ENCODE measurements around the gene ASPRV1.
"Not testable (repeated sequence)": the region's sequence is repeated elsewhere in the genome, so short reads cannot be mapped to it uniquely, and the experiment has no call there.

Gene ASPRV1

GRCh38 chr2:70002241-70002899 lies 40.9 kb upstream of the ASPRV1 start:
- Histone ChIP-seq H3K4me3 (ENCODE audit: low read length in 2 of 2) (no peak overlapping the region), H3K9ac (ENCODE audit: low read depth in 1 of 2, low read length in 2 of 2) (no peak overlapping the region), H3K4me1 (ENCODE audit: control insufficient read depth in 2 of 2, insufficient read depth in 2 of 2, low read length in 2 of 2) (peaks cover 0 to 4% of the 10 kb centered on the region in 2 donors), H3K27me3 (ENCODE audit: control insufficient read depth in 2 of 2, insufficient read depth in 2 of 2, low read length in 2 of 2) (no peaks in the 10 kb centered on the region), H3K36me3 (ENCODE audit: control insufficient read depth in 2 of 2, insufficient read depth in 2 of 2, low read length in 2 of 2) (no peaks in the 10 kb centered on the region), H3K9me3 (ENCODE audit: control insufficient read depth in 2 of 2, low read length in 2 of 2) (no peaks in the 10 kb centered on the region), H3K27ac (ENCODE audit: low read depth in 2 of 2, low read length in 2 of 2) (no peak overlapping the region)

GRCh38 chr2:70000529-70000928 lies 39.1 kb upstream of the ASPRV1 start:
- H3K36me3 ChIP-seq (ENCODE audit: control insufficient read depth in 2 of 2, insufficient read depth in 2 of 2, low read length in 2 of 2); H3K9ac ChIP-seq (ENCODE audit: low read depth in 1 of 2, low read length in 2 of 2); H3K4me1 ChIP-seq (ENCODE audit: control insufficient read depth in 2 of 2, insufficient read depth in 2 of 2, low read length in 2 of 2); H3K27me3 ChIP-seq (ENCODE audit: control insufficient read depth in 2 of 2, insufficient read depth in 2 of 2, low read length in 2 of 2); H3K9me3 ChIP-seq (ENCODE audit: control insufficient read depth in 2 of 2, low read length in 2 of 2); H3K4me3 ChIP-seq (ENCODE audit: low read length in 2 of 2); H3K27ac ChIP-seq (ENCODE audit: low read depth in 2 of 2, low read length in 2 of 2): not testable (repeated sequence)

- no peak overlapping the region for H3K4me3 ChIP-seq (ENCODE audit: low read length in 2 of 2)
- no peaks in the 10 kb centered on the region for H3K9me3 ChIP-seq (ENCODE audit: control insufficient read depth in 2 of 2, low read length in 2 of 2)
- no peaks in the 10 kb centered on the region for H3K27me3 ChIP-seq (ENCODE audit: control insufficient read depth in 2 of 2, insufficient read depth in 2 of 2, low read length in 2 of 2)
- H3K9ac ChIP-seq (ENCODE audit: low read depth in 1 of 2, low read length in 2 of 2), result no peak overlapping the region
- H3K27ac ChIP-seq (ENCODE audit: low read depth in 2 of 2, low read length in 2 of 2), result no peak overlapping the region
- H3K4me1 ChIP-seq (ENCODE audit: control insufficient read depth in 2 of 2, insufficient read depth in 2 of 2, low read length in 2 of 2), result peaks cover 2 to 11% of the 10 kb centered on the region in 2 donors
- peaks cover 0 to 2% of the 10 kb centered on the region in 2 donors for H3K36me3 ChIP-seq (ENCODE audit: control insufficient read depth in 2 of 2, insufficient read depth in 2 of 2, low read length in 2 of 2)
Observed at GRCh38 chr2:69998761-69999160, 37.3 kb upstream of the ASPRV1 start.

GRCh38 chr2:69997015-69997830 lies 35.8 kb upstream of the ASPRV1 start:
- H3K36me3 ChIP-seq (ENCODE audit: control insufficient read depth in 2 of 2, insufficient read depth in 2 of 2, low read length in 2 of 2), result peaks cover 0 to 4% of the 10 kb centered on the region in 2 donors
- peak overlapping the region in 1 of 2 donors; percentile 9 for H3K27ac ChIP-seq (ENCODE audit: low read depth in 2 of 2, low read length in 2 of 2)
- no peaks in the 10 kb centered on the region for H3K9me3 ChIP-seq (ENCODE audit: control insufficient read depth in 2 of 2, low read length in 2 of 2)
- no peak overlapping the region for H3K4me3 ChIP-seq (ENCODE audit: low read length in 2 of 2)
- no peaks in the 10 kb centered on the region for H3K27me3 ChIP-seq (ENCODE audit: control insufficient read depth in 2 of 2, insufficient read depth in 2 of 2, low read length in 2 of 2)
- H3K9ac ChIP-seq (ENCODE audit: low read depth in 1 of 2, low read length in 2 of 2), result no peak overlapping the region
- H3K4me1 ChIP-seq (ENCODE audit: control insufficient read depth in 2 of 2, insufficient read depth in 2 of 2, low read length in 2 of 2), result peaks cover 2 to 11% of the 10 kb centered on the region in 2 donors

DNA sequence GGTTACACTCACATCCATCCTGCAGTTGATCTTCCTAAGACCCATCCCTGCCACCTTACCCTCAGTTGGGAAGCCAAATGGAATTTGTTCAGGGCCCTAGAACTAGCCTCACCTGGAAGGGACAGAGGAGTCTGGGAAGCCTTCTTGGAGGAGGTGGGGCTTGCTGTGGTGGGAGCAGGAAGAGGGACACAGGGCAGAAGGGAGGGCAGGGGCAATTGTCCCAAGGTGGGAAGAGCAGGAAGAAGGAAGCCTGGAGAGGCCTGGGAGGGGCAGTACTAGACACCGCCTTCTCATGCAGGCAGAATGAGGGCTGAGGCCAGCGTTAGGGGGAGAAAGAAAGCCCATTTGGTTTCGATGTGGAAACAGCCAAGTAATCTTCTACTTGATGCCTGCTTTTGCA lies 34.1 kb upstream of the ASPRV1 start:
- Histone ChIP-seq H3K9ac (ENCODE audit: low read depth in 1 of 2, low read length in 2 of 2) (no peak overlapping the region), H3K9me3 (ENCODE audit: control insufficient read depth in 2 of 2, low read length in 2 of 2) (no peaks in the 10 kb centered on the region), H3K4me3 (ENCODE audit: low read length in 2 of 2) (no peak overlapping the region), H3K36me3 (ENCODE audit: control insufficient read depth in 2 of 2, insufficient read depth in 2 of 2, low read length in 2 of 2) (peaks cover 0 to 4% of the 10 kb centered on the region in 2 donors), H3K27me3 (ENCODE audit: control insufficient read depth in 2 of 2, insufficient read depth in 2 of 2, low read length in 2 of 2) (no peaks in the 10 kb centered on the region), H3K27ac (ENCODE audit: low read depth in 2 of 2, low read length in 2 of 2) (no peak overlapping the region), H3K4me1 (ENCODE audit: control insufficient read depth in 2 of 2, insufficient read depth in 2 of 2, low read length in 2 of 2) (peaks cover 2 to 11% of the 10 kb centered on the region in 2 donors)

GRCh38 chr2:69994166-69994565 lies 32.7 kb upstream of the ASPRV1 start:
- no peaks in the 10 kb centered on the region for H3K9me3 ChIP-seq (ENCODE audit: control insufficient read depth in 2 of 2, low read length in 2 of 2)
- H3K4me3 ChIP-seq (ENCODE audit: low read length in 2 of 2), result no peak overlapping the region
- peaks cover 9 to 19% of the 10 kb centered on the region in 2 donors for H3K4me1 ChIP-seq (ENCODE audit: control insufficient read depth in 2 of 2, insufficient read depth in 2 of 2, low read length in 2 of 2)
- no peaks in the 10 kb centered on the region for H3K27me3 ChIP-seq (ENCODE audit: control insufficient read depth in 2 of 2, insufficient read depth in 2 of 2, low read length in 2 of 2)
- no peak overlapping the region for H3K9ac ChIP-seq (ENCODE audit: low read depth in 1 of 2, low read length in 2 of 2)
- no peak overlapping the region for H3K27ac ChIP-seq (ENCODE audit: low read depth in 2 of 2, low read length in 2 of 2)
- peaks cover 0 to 4% of the 10 kb centered on the region in 2 donors for H3K36me3 ChIP-seq (ENCODE audit: control insufficient read depth in 2 of 2, insufficient read depth in 2 of 2, low read length in 2 of 2)

DNA sequence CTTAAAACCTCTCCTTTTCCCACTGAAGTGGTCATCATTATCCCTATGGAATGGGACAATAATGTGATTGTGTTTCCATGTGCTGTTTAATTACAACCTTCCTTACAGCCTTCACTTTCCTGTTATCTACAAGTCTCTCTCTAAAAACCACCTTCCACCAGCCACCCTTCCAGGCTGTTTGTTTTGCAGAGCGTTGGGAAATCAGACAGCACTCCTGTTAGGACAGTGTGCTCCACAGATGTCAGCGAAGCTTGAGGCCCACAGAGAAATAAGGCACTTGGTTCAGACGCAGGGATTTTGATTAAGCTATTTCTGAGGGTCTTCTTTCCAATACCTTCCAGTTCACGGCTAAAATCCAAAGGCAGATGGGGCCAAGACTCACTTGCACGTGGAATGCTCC lies 32.3 kb upstream of the ASPRV1 start:
- Histone ChIP-seq H3K9me3 (ENCODE audit: control insufficient read depth in 2 of 2, low read length in 2 of 2) (no peaks in the 10 kb centered on the region), H3K27ac (ENCODE audit: low read depth in 2 of 2, low read length in 2 of 2) (no peak overlapping the region), H3K4me3 (ENCODE audit: low read length in 2 of 2) (no peak overlapping the region), H3K4me1 (ENCODE audit: control insufficient read depth in 2 of 2, insufficient read depth in 2 of 2, low read length in 2 of 2) (peaks cover 12 to 23% of the 10 kb centered on the region in 2 donors), H3K36me3 (ENCODE audit: control insufficient read depth in 2 of 2, insufficient read depth in 2 of 2, low read length in 2 of 2) (peaks cover 0 to 4% of the 10 kb centered on the region in 2 donors), H3K9ac (ENCODE audit: low read depth in 1 of 2, low read length in 2 of 2) (no peak overlapping the region), H3K27me3 (ENCODE audit: control insufficient read depth in 2 of 2, insufficient read depth in 2 of 2, low read length in 2 of 2) (no peaks in the 10 kb centered on the region)

GRCh38 chr2:69993048-69993565 lies 31.7 kb upstream of the ASPRV1 start:
- H3K27ac ChIP-seq (ENCODE audit: low read depth in 2 of 2, low read length in 2 of 2), result no peak overlapping the region
- H3K27me3 ChIP-seq (ENCODE audit: control insufficient read depth in 2 of 2, insufficient read depth in 2 of 2, low read length in 2 of 2), result no peaks in the 10 kb centered on the region
- H3K9ac ChIP-seq (ENCODE audit: low read depth in 1 of 2, low read length in 2 of 2), result no peak overlapping the region
- peaks cover 0 to 4% of the 10 kb centered on the region in 2 donors for H3K36me3 ChIP-seq (ENCODE audit: control insufficient read depth in 2 of 2, insufficient read depth in 2 of 2, low read length in 2 of 2)
- peaks cover 12 to 28% of the 10 kb centered on the region in 2 donors for H3K4me1 ChIP-seq (ENCODE audit: control insufficient read depth in 2 of 2, insufficient read depth in 2 of 2, low read length in 2 of 2)
- H3K4me3 ChIP-seq (ENCODE audit: low read length in 2 of 2), result no peak overlapping the region
- H3K9me3 ChIP-seq (ENCODE audit: control insufficient read depth in 2 of 2, low read length in 2 of 2), result no peaks in the 10 kb centered on the region

DNA sequence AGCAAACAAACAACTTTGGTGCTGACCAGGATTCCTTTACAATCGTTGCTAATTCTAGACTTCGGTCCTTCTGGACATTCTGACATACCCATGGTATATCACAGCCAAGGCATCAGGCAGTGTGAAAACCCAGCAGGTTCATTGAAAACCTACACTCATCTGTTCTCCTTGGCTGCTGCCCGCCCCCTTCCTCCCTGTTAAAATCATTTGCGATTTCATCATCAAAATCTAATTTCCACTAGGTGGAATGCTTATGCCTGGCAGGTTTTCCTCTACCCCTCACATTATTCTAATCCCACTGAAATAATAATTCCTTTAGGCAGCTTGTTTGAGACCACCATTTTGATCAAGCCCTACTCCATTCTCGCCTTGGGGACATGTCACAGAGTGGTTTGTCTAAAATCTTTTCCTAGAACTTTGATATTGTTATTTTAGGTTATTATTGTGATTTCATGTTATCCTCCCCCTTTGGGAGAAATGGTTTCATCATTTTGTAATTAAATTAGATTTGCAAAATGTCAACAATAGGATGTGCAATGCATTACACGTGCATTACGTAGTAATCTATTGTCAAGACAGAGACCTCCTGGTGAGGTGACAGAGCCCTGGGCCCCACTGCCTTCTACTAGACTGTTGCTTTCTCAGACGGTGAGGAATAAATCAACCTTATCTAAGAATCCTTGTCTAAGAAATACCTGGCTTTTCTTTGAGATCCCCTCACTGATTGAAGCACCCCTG lies 31.0 kb upstream of the ASPRV1 start:
- Histone ChIP-seq H3K9ac (ENCODE audit: low read depth in 1 of 2, low read length in 2 of 2) (no peak overlapping the region), H3K27me3 (ENCODE audit: control insufficient read depth in 2 of 2, insufficient read depth in 2 of 2, low read length in 2 of 2) (no peaks in the 10 kb centered on the region), H3K4me3 (ENCODE audit: low read length in 2 of 2) (no peak overlapping the region)

More for the DNA sequence above, 31.0 kb upstream of the ASPRV1 start:
- Histone ChIP-seq H3K9me3 (ENCODE audit: control insufficient read depth in 2 of 2, low read length in 2 of 2) (no peaks in the 10 kb centered on the region), H3K27ac (ENCODE audit: low read depth in 2 of 2, low read length in 2 of 2) (no peak overlapping the region), H3K4me1 (ENCODE audit: control insufficient read depth in 2 of 2, insufficient read depth in 2 of 2, low read length in 2 of 2) (peaks cover 12 to 28% of the 10 kb centered on the region in 2 donors), H3K36me3 (ENCODE audit: control insufficient read depth in 2 of 2, insufficient read depth in 2 of 2, low read length in 2 of 2) (peaks cover 0 to 4% of the 10 kb centered on the region in 2 donors)
